ENCODE data around the gene NIN.

NIN gene

GRCh38 chr14:50744231-50744630, 86.7 kb downstream of the NIN start:
- H3K27ac ChIP-seq = peak overlapping the region; percentile 15
- H3K27me3 ChIP-seq = no peaks in the 10 kb centered on the region
- no peak overlapping the region for H3K4me3 ChIP-seq (ENCODE audit: low read depth in 1 of 2, low read length in 1 of 2)
- no peaks in the 10 kb centered on the region for H3K9me3 ChIP-seq
- H3K36me3 ChIP-seq = peaks cover 94% of the 10 kb centered on the region
- peaks cover 4 to 11% of the 10 kb centered on the region in 2 experiments for H3K4me1 ChIP-seq (ENCODE audit: control insufficient read depth in 1 of 2, insufficient read depth in 1 of 2, low read depth in 1 of 2, low read length in 1 of 2)
- TF ChIP-seq, protein P1, sequence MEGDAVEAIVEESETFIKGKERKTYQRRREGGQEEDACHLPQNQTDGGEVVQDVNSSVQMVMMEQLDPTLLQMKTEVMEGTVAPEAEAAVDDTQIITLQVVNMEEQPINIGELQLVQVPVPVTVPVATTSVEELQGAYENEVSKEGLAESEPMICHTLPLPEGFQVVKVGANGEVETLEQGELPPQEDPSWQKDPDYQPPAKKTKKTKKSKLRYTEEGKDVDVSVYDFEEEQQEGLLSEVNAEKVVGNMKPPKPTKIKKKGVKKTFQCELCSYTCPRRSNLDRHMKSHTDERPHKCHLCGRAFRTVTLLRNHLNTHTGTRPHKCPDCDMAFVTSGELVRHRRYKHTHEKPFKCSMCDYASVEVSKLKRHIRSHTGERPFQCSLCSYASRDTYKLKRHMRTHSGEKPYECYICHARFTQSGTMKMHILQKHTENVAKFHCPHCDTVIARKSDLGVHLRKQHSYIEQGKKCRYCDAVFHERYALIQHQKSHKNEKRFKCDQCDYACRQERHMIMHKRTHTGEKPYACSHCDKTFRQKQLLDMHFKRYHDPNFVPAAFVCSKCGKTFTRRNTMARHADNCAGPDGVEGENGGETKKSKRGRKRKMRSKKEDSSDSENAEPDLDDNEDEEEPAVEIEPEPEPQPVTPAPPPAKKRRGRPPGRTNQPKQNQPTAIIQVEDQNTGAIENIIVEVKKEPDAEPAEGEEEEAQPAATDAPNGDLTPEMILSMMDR (IDR thresholded peaks at IDR 0.05) = no peak

- Histone ChIP-seq H3K36me3 (peaks cover 99% of the 10 kb centered on the region), H3K27me3 (no peaks in the 10 kb centered on the region), H3K27ac (peak overlapping the region; percentile 70), H3K4me1 (ENCODE audit: control insufficient read depth in 1 of 2, insufficient read depth in 1 of 2, low read depth in 1 of 2, low read length in 1 of 2) (peaks cover 0 to 5% of the 10 kb centered on the region in 2 experiments), H3K9me3 (no peaks in the 10 kb centered on the region), H3K4me3 (ENCODE audit: low read depth in 1 of 2, low read length in 1 of 2) (no peak overlapping the region)
- TF ChIP-seq, protein P1 (IDR thresholded peaks at IDR 0.05) = no peak
Measured at GRCh38 chr14:50741567-50741966, 89.4 kb downstream of the NIN start.

DNA sequence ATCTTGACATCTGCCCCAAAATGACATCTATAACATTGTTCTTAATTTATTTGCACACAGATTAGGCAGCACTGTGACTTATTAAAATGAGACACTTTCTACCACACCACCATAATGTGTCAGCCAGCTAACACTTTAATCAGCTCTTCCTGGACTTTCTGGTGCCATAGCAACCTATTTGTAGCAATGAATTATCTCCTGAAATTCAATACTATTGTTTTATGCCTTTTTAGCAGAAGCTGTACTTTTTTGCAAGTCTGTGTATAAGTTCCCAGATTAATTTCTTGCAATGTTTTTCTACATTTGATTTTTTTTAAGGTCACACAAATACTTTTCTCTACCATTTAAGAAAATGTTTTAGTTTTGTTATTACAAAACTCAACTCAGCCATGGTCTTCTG, 90.1 kb downstream of the NIN start:
- peaks cover 99% of the 10 kb centered on the region for H3K36me3 ChIP-seq
- TF ChIP-seq, protein P1 (IDR thresholded peaks at IDR 0.05) = no peak
- peaks cover 0 to 5% of the 10 kb centered on the region in 2 experiments for H3K4me1 ChIP-seq (ENCODE audit: control insufficient read depth in 1 of 2, insufficient read depth in 1 of 2, low read depth in 1 of 2, low read length in 1 of 2)
- no peaks in the 10 kb centered on the region for H3K27me3 ChIP-seq
- no peak overlapping the region for H3K4me3 ChIP-seq (ENCODE audit: low read depth in 1 of 2, low read length in 1 of 2)
- H3K9me3 ChIP-seq = no peaks in the 10 kb centered on the region
- peak overlapping the region; percentile 70 for H3K27ac ChIP-seq

DNA sequence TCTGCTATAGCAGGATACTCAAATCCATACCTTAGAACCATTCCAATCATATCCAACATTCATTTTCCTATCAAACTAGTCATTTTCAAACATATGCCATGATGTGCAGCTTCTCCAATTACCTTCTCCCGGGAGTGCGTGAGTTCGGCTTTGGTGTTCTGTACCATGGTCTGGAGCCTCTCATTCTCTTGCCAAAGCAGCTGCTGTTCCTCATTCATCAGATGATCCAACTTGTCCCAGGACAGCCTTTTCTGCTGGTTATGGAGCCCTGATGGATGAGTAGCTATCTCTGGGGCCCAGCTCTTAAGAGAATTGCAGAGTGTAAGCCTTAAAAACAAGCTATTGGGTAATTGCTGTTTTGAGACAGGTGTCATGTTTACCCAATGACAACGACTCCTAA, 91.8 kb downstream of the NIN start:
- TF ChIP-seq, protein P1 (IDR thresholded peaks at IDR 0.05) = no peak
- H3K4me3 ChIP-seq (ENCODE audit: low read depth in 1 of 2, low read length in 1 of 2) = no peak overlapping the region
- H3K27ac ChIP-seq = no peak overlapping the region
- H3K27me3 ChIP-seq = no peaks in the 10 kb centered on the region
- H3K36me3 ChIP-seq = peaks cover 99% of the 10 kb centered on the region
- H3K4me1 ChIP-seq (ENCODE audit: control insufficient read depth in 1 of 2, insufficient read depth in 1 of 2, low read depth in 1 of 2, low read length in 1 of 2) = peaks cover 0 to 5% of the 10 kb centered on the region in 2 experiments
- no peaks in the 10 kb centered on the region for H3K9me3 ChIP-seq

GRCh38 chr14:50736932-50737419, 94.0 kb downstream of the NIN start:
- H3K9me3 ChIP-seq = no peaks in the 10 kb centered on the region
- no peaks in the 10 kb centered on the region for H3K27me3 ChIP-seq
- H3K27ac ChIP-seq = no peak overlapping the region
- peaks cover 0 to 4% of the 10 kb centered on the region in 2 experiments for H3K4me1 ChIP-seq (ENCODE audit: control insufficient read depth in 1 of 2, insufficient read depth in 1 of 2, low read depth in 1 of 2, low read length in 1 of 2)
- H3K36me3 ChIP-seq = peaks cover 99% of the 10 kb centered on the region
- TF ChIP-seq, protein P1 (IDR thresholded peaks at IDR 0.05) = no peak
- H3K4me3 ChIP-seq (ENCODE audit: low read depth in 1 of 2, low read length in 1 of 2) = no peak overlapping the region
